Right atrium auricular region (tissue), 2 donors: Measurements from ENCODE around the gene FBXL17. TPM values are rescaled to one million over a fixed set of nuclear protein-coding genes. Genes with fewer than 3 reads are reported as not detected.

Source experiments
- DNase-seq: peaks from one replicate; pipeline ENCODE4 v3.0.0-alpha.2; 2019; ENCODE audit warnings: low spot score
- H3K27ac ChIP-seq, 2 donors: fragments of 200-600 bp; sonication (generic); 1 replicate in 1 of 2; 2 replicates in 1 of 2; pipeline ENCODE4 v1.5.1; 2016 to 2019
- H3K27me3 ChIP-seq, 2 donors: fragments of 200-600 bp; sonication (generic); one replicate each; pipeline versions ENCODE4 v1.5.1 to v1.6.0; 2017 to 2019
- H3K36me3 ChIP-seq: fragments of 200-600 bp; sonication (generic); one replicate; pipeline ENCODE4 v1.5.1; 2016
- H3K4me1 ChIP-seq, 2 donors: fragments of 200-600 bp; sonication (generic); one replicate each; pipeline versions ENCODE4 v1.5.1 to v1.6.0; 2017 to 2019
- H3K4me3 ChIP-seq, 2 donors: fragments of 200-600 bp; sonication (generic); 1 replicate in 1 of 2; 2 replicates in 1 of 2; pipeline ENCODE4 v1.5.1; 2017 to 2019; ENCODE audit warnings: mild to moderate bottlenecking in 1 of 2, moderate library complexity in 1 of 2
- H3K9me3 ChIP-seq, 2 donors: fragments of 200-600 bp; sonication (generic); one replicate each; pipeline ENCODE4 v1.5.1; 2019
- CTCF ChIP-seq, 2 donors: fragments of 200-600 bp; sonication (generic); IDR thresholded peaks; one replicate each; pipeline ENCODE4 v1.5.1; 2019; ENCODE audit warnings: antibody characterized with exemption in 2 of 2
- total RNA-seq, 2 donors: library from RNA; depleted of rRNA; stranded (reverse); fragments of >200 nt; gene quantifications; one replicate each; pipeline ENCODE4 v1.1.0, GENCODE V29; 2016

FBXL17 gene
- total RNA-seq, 2 donors from 2014 or later = 16.1 to 31.7 TPM

GRCh38 chr5:108214857-108215256 is 167.0 kb downstream of the FBXL17 start:
- Histone ChIP-seq H3K27me3 (no peaks in the 10 kb centered on the region), H3K27ac (no peak overlapping the region), H3K9me3 (no peaks in the 10 kb centered on the region), H3K4me1 (no peaks in the 10 kb centered on the region), H3K4me3 (no peak overlapping the region), H3K36me3 (no peaks in the 10 kb centered on the region)
- no peak for TF ChIP-seq CTCF (IDR thresholded peaks at IDR 0.05)
- no peak for DNase-seq

- no peak for DNase-seq
- H3K9me3 ChIP-seq = no peaks in the 10 kb centered on the region
Measured at GRCh38 chr5:108212775-108213346, 169.0 kb downstream of the FBXL17 start.

GRCh38 chr5:108206707-108207106 is 175.2 kb downstream of the FBXL17 start:
- no peaks in the 10 kb centered on the region for H3K27me3 ChIP-seq
- H3K36me3 ChIP-seq = no peaks in the 10 kb centered on the region
- H3K9me3 ChIP-seq = no peaks in the 10 kb centered on the region
- H3K4me1 ChIP-seq = no peaks in the 10 kb centered on the region
- TF ChIP-seq CTCF (IDR thresholded peaks at IDR 0.05) = no peak
- no peak overlapping the region for H3K27ac ChIP-seq
- H3K4me3 ChIP-seq = no peak overlapping the region
- DNase-seq = no peak

More at GRCh38 chr5:108212775-108213346, 169.0 kb downstream of the FBXL17 start:
- TF ChIP-seq CTCF (IDR thresholded peaks at IDR 0.05) = no peak
- H3K4me3 ChIP-seq = no peak overlapping the region
- no peaks in the 10 kb centered on the region for H3K36me3 ChIP-seq
- H3K4me1 ChIP-seq = no peaks in the 10 kb centered on the region
- no peak overlapping the region for H3K27ac ChIP-seq
- no peaks in the 10 kb centered on the region for H3K27me3 ChIP-seq

- no peaks in the 10 kb centered on the region for H3K27me3 ChIP-seq
- DNase-seq = no peak
- TF ChIP-seq CTCF (IDR thresholded peaks at IDR 0.05) = no peak
Measured at GRCh38 chr5:108201721-108202120, 180.2 kb downstream of the FBXL17 start.

GRCh38 chr5:108196276-108196675 is 185.6 kb downstream of the FBXL17 start:
- H3K27me3 ChIP-seq = no peaks in the 10 kb centered on the region
- no peak for TF ChIP-seq CTCF (IDR thresholded peaks at IDR 0.05)

More at GRCh38 chr5:108201721-108202120, 180.2 kb downstream of the FBXL17 start:
- no peaks in the 10 kb centered on the region for H3K9me3 ChIP-seq
- no peak overlapping the region for H3K4me3 ChIP-seq
- H3K27ac ChIP-seq = no peak overlapping the region
- no peaks in the 10 kb centered on the region for H3K36me3 ChIP-seq
- no peaks in the 10 kb centered on the region for H3K4me1 ChIP-seq

More at GRCh38 chr5:108196276-108196675, 185.6 kb downstream of the FBXL17 start:
- Histone ChIP-seq H3K4me3 (no peak overlapping the region), H3K9me3 (no peaks in the 10 kb centered on the region), H3K4me1 (no peaks in the 10 kb centered on the region), H3K27ac (no peak overlapping the region), H3K36me3 (no peaks in the 10 kb centered on the region)
- DNase-seq = no peak
